ENCODE data around the gene AGK.
A peak's percentile ranks its signal among the peaks of the same experiment; 100 is the strongest.

The AGK gene, protein sequence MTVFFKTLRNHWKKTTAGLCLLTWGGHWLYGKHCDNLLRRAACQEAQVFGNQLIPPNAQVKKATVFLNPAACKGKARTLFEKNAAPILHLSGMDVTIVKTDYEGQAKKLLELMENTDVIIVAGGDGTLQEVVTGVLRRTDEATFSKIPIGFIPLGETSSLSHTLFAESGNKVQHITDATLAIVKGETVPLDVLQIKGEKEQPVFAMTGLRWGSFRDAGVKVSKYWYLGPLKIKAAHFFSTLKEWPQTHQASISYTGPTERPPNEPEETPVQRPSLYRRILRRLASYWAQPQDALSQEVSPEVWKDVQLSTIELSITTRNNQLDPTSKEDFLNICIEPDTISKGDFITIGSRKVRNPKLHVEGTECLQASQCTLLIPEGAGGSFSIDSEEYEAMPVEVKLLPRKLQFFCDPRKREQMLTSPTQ

DNA sequence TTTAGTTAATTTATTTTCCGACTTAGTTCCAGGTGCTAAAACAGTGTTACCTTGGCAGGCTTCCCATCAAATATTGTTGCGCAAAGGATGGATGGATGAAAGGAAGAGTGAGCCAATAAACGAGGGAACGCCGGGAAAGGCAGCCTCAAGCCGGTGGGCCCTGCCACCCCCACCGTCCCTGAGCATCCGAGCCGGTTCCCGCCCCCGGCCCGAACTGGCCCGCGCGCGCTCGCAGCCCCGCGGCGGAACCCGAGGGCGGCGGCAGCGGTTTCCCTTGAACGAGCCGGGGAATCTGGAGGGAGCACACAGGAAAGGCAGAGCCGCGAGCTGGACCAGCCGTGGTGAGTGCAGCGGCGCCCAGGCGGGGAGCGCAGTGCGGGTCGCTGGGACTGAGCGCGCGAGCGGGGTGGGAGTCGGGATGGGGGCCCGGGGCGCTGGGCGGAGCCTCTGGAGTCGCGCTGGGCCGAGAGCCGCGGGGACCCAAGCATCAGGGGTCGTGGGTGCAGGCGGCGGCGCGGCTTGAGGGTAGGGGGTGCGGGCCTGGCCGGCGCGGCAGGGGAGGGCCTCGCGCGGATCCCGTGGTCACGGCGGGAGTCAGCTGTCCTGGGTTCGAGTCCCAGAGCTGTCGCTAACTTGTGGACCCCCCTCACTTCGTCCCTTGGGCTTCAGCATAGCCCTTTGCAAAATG is at the start of gene AGK:
AGK (plus strand) TSS at position 317 of the 688 bp plus-strand sequence. CDS start 4,057 bp downstream, outside the sequence.
- no peak for FAIRE-seq

DNA sequence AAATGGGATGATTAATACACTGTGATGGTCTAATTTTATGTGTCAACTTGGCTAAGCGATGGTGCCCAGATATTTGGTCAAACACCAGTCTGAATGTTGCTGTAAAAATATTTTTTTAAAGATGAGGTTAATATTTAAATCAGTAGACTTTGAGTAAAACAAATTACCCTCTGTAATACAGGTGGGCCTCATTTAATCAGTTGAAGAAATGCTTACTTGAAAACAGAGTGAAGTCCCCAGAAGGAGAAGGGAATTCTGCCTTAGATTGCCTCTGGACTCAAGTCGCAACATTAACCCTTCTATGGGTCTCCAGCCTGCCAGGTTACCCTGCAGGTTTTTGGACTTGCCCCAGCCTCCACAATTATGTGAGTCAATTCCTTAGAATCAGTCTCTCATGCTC is 49.8 kb upstream of the AGK start:
- FAIRE-seq, result no peak

- FAIRE-seq, result no peak
Measured at GRCh38 chr7:141511316-141511675, 39.9 kb upstream of the AGK start.

DNA sequence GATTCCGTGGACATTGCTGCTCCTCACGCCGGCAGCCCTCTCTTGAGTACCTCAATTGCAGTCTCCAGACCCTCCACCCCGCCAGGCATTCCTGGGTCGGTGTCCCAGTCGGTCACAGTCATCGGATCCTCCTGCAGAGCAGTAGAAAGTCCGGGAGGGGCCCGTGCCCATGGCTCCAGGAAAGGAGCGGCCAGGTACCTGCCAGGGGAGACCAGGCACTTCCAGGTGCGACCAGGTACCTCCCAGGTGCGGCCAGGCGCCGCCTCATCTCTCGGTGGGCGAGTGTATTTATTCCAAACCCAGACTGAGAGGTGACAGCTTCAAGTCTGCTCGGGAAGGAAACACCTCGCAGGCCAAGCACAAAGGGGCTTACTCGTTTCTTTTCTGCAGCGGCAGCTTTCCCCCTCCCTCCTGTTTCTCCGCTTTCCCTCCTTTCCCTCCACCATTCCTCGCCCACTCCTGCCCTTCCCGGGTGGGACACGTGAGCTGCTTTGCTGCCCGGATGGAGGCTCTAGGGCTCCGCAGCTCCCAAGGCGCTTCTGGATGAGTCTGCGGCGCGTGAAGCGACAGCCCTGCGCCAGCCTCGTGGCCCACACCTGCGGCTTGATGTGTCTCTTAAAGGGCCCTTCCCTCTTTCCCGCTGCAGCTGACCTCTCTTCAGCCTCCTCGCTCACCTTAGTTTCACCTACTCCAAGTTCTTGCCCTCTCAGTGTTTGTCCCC is 39.4 kb upstream of the AGK start:
- FAIRE-seq, result no peak

DNA sequence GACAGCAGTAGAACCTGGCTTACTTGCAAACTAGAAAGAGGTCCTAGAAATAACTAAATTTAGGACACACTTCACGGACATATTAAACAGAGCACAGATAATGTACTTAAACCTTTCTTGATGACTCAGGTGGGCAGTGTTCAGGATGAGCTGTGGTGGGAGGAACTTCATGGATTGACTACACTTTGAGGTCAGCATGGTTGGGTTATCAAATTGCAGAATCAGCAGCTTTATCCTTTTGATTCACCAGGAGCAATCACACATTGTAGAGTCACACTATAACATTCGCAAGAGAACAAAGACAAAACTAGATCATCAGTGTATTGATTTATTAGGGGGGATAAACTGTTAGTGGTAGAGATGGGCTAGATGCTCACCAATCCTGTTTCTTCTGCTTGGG is 38.6 kb upstream of the AGK start:
- FAIRE-seq, result no peak

- FAIRE-seq, result no peak
Measured at GRCh38 chr7:141513720-141514119, 37.5 kb upstream of the AGK start.

- FAIRE-seq, result no peak
Measured at GRCh38 chr7:141515941-141516340, 35.3 kb upstream of the AGK start.

DNA sequence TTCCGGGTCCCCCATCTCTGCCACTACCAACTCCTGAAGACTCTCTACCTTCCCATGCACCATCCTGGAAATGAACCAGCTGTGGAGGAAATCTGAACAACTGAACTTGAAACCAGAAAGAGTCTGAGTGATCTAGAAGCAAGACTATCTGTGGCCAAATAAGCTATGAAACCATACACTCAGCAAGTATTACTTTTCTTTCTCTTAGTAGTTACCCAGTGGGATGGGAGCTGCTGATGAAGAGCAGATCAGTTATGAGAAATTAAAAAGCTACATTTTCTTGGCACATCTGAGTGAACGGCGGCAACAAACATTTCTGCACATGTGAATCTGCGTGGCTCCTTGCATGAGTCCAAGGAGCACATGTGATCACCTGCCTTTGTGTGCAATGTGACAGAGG is 31.6 kb upstream of the AGK start:
- FAIRE-seq, result no peak

DNA sequence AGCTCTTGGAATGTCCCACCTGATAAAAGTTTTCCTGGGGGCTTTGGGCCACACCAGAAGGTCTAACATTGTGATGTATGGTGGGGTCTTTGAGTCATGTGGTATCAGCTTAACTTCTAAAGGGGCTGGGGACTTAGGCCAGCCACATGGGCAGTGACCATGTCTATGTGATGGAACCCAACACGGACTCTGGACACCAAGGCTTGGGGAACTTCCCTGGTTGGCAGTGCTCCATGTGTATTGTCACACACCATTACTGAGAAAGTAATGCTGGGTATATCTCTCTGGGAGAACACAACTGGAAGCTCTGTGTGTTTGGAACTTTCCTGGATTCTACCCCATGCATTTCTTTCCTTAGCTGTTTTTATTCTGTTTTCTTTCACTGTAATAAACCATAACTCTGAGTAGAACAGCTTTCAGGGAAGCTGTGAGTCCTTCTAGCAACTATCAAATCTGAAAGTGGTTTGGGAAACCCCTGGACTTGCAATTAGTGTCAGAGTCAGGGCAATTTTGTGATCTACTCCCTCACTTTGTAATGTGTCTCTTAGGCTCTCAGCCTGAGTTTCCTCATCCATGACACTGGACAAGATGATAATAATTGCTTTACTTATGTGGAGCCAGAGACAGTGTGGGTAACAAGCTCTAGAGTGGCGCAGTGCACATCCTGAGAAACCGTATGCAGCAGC is 28.4 kb upstream of the AGK start:
- no peak for FAIRE-seq

GRCh38 chr7:141525973-141526514 is 25.2 kb upstream of the AGK start:
- FAIRE-seq, result no peak

GRCh38 chr7:141527076-141527475 is 24.1 kb upstream of the AGK start:
- FAIRE-seq, result no peak

DNA sequence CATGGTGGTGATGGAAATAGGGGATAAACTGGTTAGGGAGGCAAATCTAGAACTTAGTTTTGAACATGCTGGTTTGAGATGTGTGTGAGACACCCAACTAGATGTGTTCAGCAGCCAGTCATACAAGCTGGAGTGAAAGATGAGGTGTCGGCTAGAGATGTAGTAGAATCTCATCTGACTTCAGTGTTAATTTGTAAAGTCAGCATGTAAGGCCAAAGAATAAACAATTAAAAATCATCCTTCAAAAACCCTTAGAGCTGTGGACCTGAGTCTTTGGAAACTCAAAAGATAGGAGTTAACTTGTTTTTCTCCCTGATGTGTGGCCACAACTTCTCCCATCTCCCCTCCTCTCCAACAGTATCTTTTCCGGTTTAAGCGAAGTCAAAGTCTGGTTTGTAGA is 22.8 kb upstream of the AGK start:
- FAIRE-seq, result no peak

DNA sequence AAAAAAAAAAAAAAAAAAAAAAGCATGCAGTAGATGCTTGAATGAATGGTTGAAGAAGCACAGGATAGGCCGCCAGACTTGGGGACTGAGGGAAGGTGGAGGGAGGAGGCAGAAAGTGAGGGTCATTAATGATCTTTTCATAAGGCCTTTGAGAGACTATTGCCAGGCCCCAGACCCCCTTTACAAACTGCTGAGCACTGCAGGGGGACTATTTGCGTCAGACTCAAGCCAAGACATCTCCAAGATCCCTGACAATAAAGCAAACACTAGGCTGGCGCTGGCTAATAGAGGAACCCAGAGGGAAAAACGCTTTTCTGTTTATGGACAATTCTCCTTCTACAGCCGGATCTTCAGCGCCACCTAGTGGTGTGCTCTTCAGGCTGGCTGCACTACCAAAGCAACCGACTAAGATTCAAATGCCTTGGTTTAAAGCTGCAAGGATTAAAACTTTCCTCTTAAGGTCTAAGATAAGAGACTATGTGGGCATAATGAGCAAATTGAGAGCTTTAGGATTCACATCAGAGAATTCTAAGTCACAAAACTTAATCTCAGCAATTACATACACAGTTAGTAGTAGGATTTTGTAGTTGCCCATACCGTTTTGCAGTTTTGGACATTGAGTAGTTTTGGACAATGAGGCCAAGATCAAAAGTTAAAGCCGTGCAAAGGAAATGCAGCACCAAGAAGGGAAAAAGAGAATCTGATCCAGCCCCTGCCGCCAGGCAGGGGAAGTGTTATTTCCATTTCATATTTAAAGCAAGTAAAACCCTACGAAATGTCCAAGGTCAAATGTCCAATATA is 17.9 kb upstream of the AGK start:
- FAIRE-seq, result peak; percentile 99

DNA sequence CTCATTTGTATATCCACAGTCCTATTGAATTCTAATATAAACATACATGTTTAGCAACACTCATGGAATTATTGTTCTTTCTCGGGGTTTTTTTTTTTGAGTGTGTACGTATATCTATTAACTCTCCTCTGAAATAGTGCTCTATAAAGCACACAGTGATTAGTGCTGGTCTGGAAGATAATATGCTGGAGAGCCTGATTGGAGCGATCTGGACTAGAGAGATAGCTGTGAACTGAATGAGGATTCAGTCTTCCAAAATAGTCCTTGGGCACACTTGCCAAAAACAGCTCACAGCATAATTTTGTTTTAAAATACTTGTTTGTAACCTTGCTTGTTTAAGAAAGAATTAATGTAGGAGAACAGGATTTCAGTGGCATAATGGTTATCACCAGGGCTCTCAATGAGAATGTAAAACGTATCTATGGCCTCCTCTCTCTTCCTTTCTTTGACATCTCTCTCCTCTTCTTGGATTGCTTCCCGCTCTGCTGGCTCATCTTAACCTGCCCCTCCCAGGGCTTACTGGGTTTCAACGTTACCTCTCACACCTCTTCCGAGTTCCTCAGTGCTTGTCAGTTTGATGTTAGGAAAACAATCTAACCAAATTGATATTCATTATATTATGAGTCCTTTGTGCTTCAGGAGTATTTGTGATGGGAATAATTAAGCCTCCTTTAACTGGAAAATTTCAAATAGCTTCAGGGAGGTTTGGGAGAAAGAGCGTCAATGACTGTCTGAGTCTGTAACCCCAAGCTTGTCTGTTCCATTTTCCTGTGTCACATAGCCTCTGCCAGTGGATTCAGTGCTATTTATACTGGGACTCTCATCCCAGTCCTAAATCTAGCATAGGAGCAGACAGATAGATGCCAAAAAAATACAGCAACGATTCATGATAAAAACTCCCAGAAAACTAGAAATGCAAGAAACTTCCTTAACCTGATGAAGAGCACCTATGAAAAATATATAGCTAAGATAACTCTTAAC is 16.2 kb upstream of the AGK start:
- FAIRE-seq, result no peak

GRCh38 chr7:141537906-141538305 is 13.3 kb upstream of the AGK start:
- no peak for FAIRE-seq

- FAIRE-seq, result no peak
Measured at GRCh38 chr7:141541375-141541774, 9.8 kb upstream of the AGK start.

DNA sequence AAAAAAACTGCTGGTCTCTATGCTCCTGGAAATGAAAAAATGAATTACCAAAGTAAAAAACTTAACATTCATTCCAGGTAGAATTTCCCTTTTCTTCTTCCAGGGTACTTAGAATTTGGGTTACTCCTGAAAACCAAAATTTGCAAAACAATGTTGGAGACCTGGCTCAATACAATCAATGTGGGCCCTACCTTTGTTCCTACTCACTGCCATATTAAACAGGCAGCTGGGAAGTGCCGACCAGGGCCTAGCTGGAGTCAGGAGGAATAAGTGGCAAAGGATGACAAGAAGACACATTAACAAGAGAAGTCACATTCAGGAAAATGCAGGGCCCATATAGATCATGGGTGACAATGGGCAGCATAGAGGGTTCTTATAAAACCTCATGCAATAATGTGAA is 6.4 kb upstream of the AGK start:
- no peak for FAIRE-seq

DNA sequence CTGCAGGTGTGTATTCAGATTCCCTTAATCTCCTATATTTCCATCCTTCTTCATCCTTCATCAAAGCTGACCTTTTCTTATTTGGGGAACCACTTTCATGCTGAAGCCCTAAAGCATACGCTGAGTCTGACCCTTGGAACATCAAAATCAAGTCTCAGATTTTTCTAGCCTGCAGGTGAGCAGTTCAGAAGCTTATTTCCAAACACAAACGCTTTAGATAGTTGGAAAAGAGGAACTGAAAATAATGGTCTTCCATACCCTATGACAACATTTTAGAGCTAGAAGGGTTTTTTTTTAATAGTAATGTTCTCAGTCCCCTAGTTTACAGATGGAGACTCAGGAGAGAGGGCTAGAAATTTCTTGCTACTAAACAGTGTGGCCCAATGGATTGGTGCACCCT is 1.6 kb upstream of the AGK start:
- no peak for FAIRE-seq

DNA sequence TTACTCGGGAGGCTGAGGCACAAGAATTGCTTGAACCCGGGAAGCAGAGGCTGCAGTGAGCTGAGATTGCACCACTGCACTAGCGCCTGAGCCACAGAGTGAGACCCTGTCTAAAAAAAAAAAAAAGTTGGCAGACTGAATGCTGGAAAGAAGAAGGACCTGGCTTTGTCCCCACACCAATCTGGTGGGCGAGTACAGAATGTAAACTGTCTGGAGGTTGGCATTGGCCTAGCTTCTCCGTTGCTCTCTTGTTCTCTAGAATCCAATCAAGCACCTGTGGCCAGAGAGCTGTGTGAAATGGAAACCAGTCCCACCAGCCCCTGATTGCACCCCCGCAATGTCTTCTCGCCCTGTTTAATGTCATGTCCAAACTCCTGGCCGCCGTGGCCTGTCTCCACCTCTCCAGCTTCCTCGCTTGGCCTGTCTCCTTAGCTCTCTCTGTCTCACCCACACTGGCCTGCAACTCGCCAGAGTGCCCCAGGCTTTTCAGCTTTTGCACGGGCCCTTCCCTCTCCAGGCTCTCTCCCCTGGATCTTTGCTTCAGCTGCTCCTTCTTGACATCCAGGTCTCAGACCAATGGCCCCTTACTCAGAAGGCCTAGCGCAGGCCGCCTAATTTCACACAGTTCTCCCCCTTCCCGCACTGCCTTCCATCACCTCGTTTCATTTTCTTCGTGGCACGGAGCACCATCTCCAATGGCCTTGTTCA is 670 bp upstream of the AGK start:
- no peak for FAIRE-seq

- no peak for FAIRE-seq
Measured at GRCh38 chr7:141551782-141552181, 572 bp downstream of the AGK start.

Data from islet of Langerhans (tissue), 1 donor.